ENCODE results near the gene ADORA1.
A peak's percentile ranks its signal among the peaks of the same experiment; 100 is the strongest.

Gene ADORA1

GRCh38 chr1:203173011-203173555 is 45.6 kb downstream of the ADORA1 start:
- TF ChIP-seq POLR2AphosphoS5 (IDR thresholded peaks at IDR 0.05; ENCODE audit: low read depth, low read length) (no peak), POLR2A (IDR thresholded peaks at IDR 0.05; ENCODE audit: low read depth, low read length) (no peak), POU2F2 (IDR thresholded peaks at IDR 0.05; ENCODE audit: low read depth, low read length) (no peak), TAF1 (IDR thresholded peaks at IDR 0.05; ENCODE audit: low read depth, low read length) (no peak), SPI1 (IDR thresholded peaks at IDR 0.05; ENCODE audit: low read depth, low read length) (no peak), PAX5 (IDR thresholded peaks at IDR 0.05; ENCODE audit: insufficient read depth, low read length, severe bottlenecking) (no peak)

DNA sequence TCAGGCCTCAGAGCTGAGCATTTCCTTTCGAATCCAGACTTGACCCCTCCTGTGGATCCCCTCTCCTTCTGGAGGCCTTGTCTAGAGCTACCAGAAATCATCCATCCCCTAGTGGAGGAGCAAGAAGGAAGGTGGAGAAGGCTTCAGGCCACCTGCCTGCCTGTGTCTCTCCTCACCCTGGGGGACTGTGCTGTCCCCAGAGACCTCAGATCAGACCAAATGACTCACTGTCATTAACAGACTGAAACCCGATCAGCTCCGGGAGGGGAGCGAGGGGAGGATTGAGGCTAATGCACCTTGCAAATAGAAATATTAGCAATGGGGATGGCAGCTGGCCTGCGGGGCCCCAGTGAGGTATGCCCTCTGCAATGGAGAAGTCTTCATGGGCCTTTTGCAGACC is 46.0 kb downstream of the ADORA1 start:
- DNase-seq (ENCODE audit: insufficient read length, low spot score) (peak; percentile 55), FAIRE-seq (peak; percentile 77)
- TF ChIP-seq POLR2A (IDR thresholded peaks at IDR 0.05; ENCODE audit: low read depth, low read length) (no peak), POU2F2 (IDR thresholded peaks at IDR 0.05; ENCODE audit: low read depth, low read length) (peak; percentile 13; the same call in 1 of the 2 replicates)

More at GRCh38 chr1:203173011-203173555, 45.6 kb downstream of the ADORA1 start:
- no peak for DNase-seq (ENCODE audit: insufficient read length, low spot score)
- no peak for FAIRE-seq

DNA sequence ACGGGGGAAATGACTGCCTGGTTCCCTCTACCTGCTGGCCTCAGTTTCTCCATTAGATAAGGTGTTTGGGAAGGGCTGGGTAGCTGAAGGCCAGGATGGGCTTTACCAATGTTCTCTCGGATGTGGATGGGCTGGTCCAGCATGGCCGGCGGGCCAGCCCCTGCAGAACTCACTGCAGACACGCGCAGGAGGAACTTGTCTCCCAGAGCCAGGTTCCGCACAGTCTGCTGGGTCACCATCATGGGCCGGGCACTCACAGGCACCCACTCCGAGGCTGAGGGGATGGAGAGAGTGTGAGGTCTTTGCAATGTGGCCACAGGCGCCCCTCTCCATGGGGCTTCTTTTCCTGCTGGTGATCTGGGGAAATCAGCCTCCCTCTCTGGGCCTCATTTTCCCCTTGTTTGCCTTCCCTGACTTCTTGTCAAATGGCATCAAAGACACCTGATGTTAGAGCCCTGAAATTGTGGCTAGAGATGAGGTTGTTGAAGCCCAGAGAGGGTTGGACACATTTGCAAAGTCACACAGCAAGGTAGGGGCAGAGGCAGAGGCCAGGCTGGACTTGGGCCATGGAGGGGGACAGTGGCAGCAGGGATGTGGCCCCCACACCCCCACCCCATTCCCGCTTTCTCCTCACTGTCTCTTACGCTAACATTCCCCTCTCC is 46.9 kb downstream of the ADORA1 start:
- no peak for FAIRE-seq
- no peak for TF ChIP-seq POU2F2 (IDR thresholded peaks at IDR 0.05; ENCODE audit: low read depth, low read length)
- no peak for TF ChIP-seq TAF1 (IDR thresholded peaks at IDR 0.05; ENCODE audit: low read depth, low read length)
- TF ChIP-seq POLR2A (IDR thresholded peaks at IDR 0.05; ENCODE audit: low read depth, low read length): no peak
- no peak for DNase-seq (ENCODE audit: insufficient read length, low spot score)

- no peak for FAIRE-seq
- no peak for TF ChIP-seq SPI1 (IDR thresholded peaks at IDR 0.05; ENCODE audit: low read depth, low read length)
- TF ChIP-seq POLR2AphosphoS5 (IDR thresholded peaks at IDR 0.05; ENCODE audit: low read depth, low read length): no peak
- TF ChIP-seq POU2F2 (IDR thresholded peaks at IDR 0.05; ENCODE audit: low read depth, low read length): no peak
- no peak for TF ChIP-seq POLR2A (IDR thresholded peaks at IDR 0.05; ENCODE audit: low read depth, low read length)
- TF ChIP-seq PAX5 (IDR thresholded peaks at IDR 0.05; ENCODE audit: insufficient read depth, low read length, severe bottlenecking): no peak
- no peak for TF ChIP-seq TAF1 (IDR thresholded peaks at IDR 0.05; ENCODE audit: low read depth, low read length)
- DNase-seq (ENCODE audit: insufficient read length, low spot score): no peak
Measured at GRCh38 chr1:203175237-203175826, 47.8 kb downstream of the ADORA1 start, which contains the start of gene MYBPH. MYBPH (minus strand) TSS chr1:203175826; CDS start chr1:203175755, 71 bp downstream.

DNA sequence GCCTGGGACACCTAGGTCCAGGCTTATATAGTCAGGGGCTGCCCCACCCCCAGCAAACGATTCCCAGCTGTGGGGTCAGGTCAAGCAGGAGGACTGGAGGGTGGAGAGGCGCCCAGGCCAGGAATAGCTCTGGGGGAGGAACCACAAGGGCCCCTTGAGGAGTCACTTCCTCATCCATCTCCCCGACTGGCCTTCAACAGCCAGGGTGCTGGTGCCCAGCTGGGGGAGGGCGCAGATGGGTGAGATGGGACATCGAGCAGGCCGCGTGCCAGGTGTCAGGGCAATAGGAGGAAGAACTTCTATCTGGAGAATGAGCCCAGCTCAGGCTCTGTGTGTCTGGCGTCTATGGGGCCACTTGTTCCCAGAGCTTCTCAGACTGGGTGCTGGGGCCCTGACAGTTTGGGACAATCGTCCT is 48.3 kb downstream of the ADORA1 start:
- DNase-seq (ENCODE audit: insufficient read length, low spot score) (no peak), FAIRE-seq (peak; percentile 28)
- TF ChIP-seq POU2F2 (IDR thresholded peaks at IDR 0.05; ENCODE audit: low read depth, low read length) (no peak), POLR2A (IDR thresholded peaks at IDR 0.05; ENCODE audit: low read depth, low read length) (no peak), SPI1 (IDR thresholded peaks at IDR 0.05; ENCODE audit: low read depth, low read length) (peak; percentile 64)

DNA sequence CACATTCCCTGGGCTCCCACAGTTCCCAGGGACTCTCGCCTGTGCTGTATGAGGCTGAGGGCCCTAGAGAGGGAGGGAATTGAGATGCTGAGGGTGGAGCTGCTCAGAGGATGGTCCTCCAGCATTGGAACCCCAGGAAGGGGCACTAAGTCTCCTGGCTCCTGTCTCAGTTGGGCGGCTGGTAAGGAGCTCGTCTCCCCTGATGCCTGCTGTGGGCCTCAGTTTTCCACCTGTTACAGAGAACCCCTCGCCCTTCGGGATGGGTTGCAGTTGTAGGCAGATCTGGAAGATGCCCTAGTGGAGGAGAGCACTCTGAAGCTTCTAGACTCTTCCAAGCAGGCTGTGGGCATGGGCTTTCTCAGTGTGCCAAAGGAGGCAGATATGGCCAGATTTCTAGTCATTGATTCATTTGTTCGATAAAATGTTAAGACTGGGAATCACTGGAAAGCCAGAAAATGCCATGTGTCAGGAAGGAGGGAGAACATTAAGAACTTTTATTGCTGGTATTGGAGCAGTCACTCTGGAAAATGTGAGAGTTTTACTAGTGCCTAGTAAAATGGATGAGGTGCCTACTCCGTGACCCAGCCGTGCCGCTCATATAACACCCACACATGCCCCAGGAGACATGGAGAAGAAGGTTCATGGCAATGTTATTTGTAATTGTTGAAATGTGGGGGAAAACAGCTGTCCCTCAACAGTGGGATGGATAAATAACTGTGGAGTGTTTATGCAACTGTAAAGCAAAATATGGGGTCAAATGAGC is 48.9 kb downstream of the ADORA1 start:
- TF ChIP-seq POU2F2 (IDR thresholded peaks at IDR 0.05; ENCODE audit: low read depth, low read length): no peak
- no peak for TF ChIP-seq POLR2AphosphoS5 (IDR thresholded peaks at IDR 0.05; ENCODE audit: low read depth, low read length)
- no peak for TF ChIP-seq PAX5 (IDR thresholded peaks at IDR 0.05; ENCODE audit: insufficient read depth, low read length, severe bottlenecking)
- no peak for TF ChIP-seq SPI1 (IDR thresholded peaks at IDR 0.05; ENCODE audit: low read depth, low read length)
- no peak for TF ChIP-seq POLR2A (IDR thresholded peaks at IDR 0.05; ENCODE audit: low read depth, low read length)
- no peak for TF ChIP-seq TAF1 (IDR thresholded peaks at IDR 0.05; ENCODE audit: low read depth, low read length)
- FAIRE-seq (no peak), DNase-seq (ENCODE audit: insufficient read length, low spot score) (no peak)

GRCh38 chr1:203177036-203177405 is 49.5 kb downstream of the ADORA1 start:
- TF ChIP-seq PAX5 (IDR thresholded peaks at IDR 0.05; ENCODE audit: insufficient read depth, low read length, severe bottlenecking): no peak
- no peak for TF ChIP-seq POLR2AphosphoS5 (IDR thresholded peaks at IDR 0.05; ENCODE audit: low read depth, low read length)
- TF ChIP-seq SPI1 (IDR thresholded peaks at IDR 0.05; ENCODE audit: low read depth, low read length): no peak
- TF ChIP-seq POLR2A (IDR thresholded peaks at IDR 0.05; ENCODE audit: low read depth, low read length): no peak
- no peak for TF ChIP-seq TAF1 (IDR thresholded peaks at IDR 0.05; ENCODE audit: low read depth, low read length)
- TF ChIP-seq POU2F2 (IDR thresholded peaks at IDR 0.05; ENCODE audit: low read depth, low read length): no peak
- no peak for FAIRE-seq
- DNase-seq (ENCODE audit: insufficient read length, low spot score): no peak

- FAIRE-seq: no peak
Measured at GRCh38 chr1:203177470-203178039, 50.0 kb downstream of the ADORA1 start.

DNA sequence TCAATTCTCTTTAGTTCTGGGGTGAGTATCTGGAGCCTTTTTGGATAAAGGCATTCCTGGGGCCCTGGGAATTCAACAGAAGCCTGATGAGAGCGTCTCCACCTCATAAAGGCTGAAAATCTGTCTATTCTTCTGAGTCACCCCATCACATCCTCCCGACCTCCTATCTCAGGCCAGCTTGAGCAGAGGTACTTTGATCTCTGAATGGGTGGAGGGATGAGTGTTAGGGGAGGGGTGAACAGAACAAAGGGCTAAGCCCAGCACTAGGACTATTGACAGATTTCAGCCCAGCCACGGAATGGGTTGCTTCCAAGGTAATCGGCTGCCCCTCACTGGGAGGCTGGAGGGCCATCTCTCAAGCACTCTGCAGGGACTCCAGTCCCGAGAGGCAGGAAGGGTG is 50.6 kb downstream of the ADORA1 start:
- DNase-seq (ENCODE audit: insufficient read length, low spot score) (no peak), FAIRE-seq (no peak)
- TF ChIP-seq TAF1 (IDR thresholded peaks at IDR 0.05; ENCODE audit: low read depth, low read length) (no peak), SPI1 (IDR thresholded peaks at IDR 0.05; ENCODE audit: low read depth, low read length) (no peak), POU2F2 (IDR thresholded peaks at IDR 0.05; ENCODE audit: low read depth, low read length) (no peak), POLR2AphosphoS5 (IDR thresholded peaks at IDR 0.05; ENCODE audit: low read depth, low read length) (no peak), POLR2A (IDR thresholded peaks at IDR 0.05; ENCODE audit: low read depth, low read length) (no peak), PAX5 (IDR thresholded peaks at IDR 0.05; ENCODE audit: insufficient read depth, low read length, severe bottlenecking) (no peak)

More at GRCh38 chr1:203177470-203178039, 50.0 kb downstream of the ADORA1 start:
- no peak for DNase-seq (ENCODE audit: insufficient read length, low spot score)
- TF ChIP-seq POLR2AphosphoS5 (IDR thresholded peaks at IDR 0.05; ENCODE audit: low read depth, low read length) (no peak), TAF1 (IDR thresholded peaks at IDR 0.05; ENCODE audit: low read depth, low read length) (no peak), PAX5 (IDR thresholded peaks at IDR 0.05; ENCODE audit: insufficient read depth, low read length, severe bottlenecking) (no peak), POU2F2 (IDR thresholded peaks at IDR 0.05; ENCODE audit: low read depth, low read length) (no peak), SPI1 (IDR thresholded peaks at IDR 0.05; ENCODE audit: low read depth, low read length) (no peak), POLR2A (IDR thresholded peaks at IDR 0.05; ENCODE audit: low read depth, low read length) (no peak)
